GM10847 (cell line): Measurements from ENCODE around the gene VTI1A.

Experiments used
- POLR2A ChIP-seq: IDR thresholded peaks from 2 replicates; pipeline ENCODE4 v1.6.1; 2011; ENCODE audit not compliant: insufficient read length; ENCODE audit errors: extremely low read depth

VTI1A gene

DNA sequence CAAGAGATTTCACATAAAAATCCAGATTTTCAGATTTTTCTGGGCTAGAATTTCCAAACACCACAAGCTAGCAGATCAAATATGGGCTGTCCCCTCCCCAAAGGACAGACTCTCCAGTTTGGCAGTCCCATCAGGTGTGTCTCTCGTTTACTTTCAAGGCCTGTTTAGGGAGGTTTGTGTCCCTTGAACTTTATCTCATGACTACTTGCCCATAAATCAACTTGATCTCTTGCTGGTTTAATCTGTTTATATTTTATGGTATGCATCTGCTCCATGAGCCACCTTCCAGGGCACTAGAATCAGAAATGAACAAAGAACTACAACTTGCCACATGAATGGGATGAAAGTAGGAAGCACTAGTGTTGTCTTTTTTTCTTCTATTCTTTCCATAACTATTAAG lies 5.5 kb upstream of the VTI1A start:
- TF ChIP-seq POLR2A, result no peak

DNA sequence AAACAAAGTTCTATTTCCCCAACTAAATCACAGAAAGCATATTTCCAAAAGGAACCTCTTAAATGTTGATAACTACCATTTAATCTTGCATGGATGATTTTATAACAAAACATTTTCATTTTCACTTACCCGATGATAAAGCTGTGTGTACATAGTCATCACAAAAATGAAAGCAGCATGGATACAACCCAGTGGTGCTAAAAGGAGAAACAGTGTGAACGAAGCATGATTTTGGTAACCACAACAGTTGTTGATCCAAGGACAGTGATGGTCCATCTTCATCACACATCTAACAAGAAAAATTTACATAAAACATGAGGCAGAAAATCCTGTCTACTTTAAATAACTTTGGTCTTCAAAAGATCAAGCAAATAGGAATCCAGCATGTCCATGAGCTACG lies 5.0 kb upstream of the VTI1A start:
- no peak for TF ChIP-seq POLR2A

DNA sequence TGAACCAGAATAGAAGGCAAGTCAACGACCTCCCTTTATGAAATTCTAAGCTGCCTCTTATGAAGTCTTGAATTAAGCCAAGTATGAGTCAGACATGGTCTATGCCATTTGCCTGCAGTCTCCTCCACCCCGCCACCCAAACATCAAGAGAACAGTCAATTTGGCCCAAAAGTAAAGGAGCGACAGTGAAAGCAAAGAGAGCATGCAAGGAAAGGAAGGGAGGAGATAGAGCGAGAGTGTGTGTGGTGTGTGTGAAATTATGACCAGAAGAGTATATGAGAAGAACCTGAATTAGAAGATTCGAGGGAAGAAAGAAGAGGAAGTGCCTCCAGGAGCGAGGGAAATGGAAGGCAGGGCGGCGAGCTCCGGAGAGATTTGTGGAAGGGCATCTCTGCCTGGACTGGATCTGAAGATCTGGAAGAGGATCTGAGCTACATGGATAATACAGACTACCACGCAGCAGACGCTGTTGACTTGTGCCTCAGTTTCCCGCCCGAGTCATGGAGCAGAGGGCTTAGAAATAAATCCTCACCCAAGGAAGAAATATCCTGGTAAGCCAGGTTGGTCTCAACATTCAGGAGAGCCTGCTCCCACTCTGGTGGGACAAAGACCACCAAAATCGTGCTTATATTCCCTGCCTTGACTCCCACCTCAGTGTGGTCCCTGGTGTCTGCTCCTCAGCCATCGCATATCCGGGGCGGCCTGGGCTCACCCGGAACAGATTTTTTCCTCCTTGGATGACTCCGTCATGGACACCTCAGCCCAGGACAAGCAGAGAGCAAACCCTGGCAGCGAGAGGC lies 760 bp upstream of the VTI1A start:
- TF ChIP-seq POLR2A, result no peak

DNA sequence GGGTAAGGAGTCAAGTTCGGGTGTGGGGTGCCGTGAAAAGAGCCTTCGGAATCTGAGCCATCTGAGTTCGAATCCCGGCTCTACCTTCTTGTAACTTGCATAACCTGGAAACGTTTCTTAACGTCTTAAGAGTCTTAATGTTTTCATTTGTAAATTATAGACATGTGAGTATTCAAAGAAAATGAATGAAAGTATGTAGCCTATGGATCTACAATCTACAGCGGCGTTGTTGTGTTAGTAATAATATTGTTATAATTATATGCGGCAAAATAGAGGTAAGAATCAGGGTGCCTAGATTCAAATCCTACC lies 559 bp downstream of the VTI1A start:
- no peak for TF ChIP-seq POLR2A

DNA sequence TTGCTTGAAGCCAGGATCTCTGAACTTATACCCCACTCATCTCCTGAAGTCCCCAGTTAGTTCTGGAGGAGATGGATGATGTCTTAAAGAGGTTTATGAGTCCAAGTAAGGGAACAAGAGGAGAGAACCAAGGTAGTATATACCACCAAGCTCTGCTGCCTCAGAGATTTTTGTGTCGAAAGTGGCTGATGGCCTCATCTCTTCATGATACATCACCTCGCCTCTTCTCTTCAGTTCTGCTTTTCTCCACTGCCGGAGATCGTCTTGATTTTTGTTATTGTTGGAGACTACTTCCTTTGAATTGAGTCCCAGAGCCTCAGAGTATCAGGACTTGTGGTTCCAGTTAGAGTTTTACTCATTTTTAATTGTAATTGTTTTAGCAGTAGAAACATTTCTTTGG lies 1.9 kb downstream of the VTI1A start:
- TF ChIP-seq POLR2A, result no peak

DNA sequence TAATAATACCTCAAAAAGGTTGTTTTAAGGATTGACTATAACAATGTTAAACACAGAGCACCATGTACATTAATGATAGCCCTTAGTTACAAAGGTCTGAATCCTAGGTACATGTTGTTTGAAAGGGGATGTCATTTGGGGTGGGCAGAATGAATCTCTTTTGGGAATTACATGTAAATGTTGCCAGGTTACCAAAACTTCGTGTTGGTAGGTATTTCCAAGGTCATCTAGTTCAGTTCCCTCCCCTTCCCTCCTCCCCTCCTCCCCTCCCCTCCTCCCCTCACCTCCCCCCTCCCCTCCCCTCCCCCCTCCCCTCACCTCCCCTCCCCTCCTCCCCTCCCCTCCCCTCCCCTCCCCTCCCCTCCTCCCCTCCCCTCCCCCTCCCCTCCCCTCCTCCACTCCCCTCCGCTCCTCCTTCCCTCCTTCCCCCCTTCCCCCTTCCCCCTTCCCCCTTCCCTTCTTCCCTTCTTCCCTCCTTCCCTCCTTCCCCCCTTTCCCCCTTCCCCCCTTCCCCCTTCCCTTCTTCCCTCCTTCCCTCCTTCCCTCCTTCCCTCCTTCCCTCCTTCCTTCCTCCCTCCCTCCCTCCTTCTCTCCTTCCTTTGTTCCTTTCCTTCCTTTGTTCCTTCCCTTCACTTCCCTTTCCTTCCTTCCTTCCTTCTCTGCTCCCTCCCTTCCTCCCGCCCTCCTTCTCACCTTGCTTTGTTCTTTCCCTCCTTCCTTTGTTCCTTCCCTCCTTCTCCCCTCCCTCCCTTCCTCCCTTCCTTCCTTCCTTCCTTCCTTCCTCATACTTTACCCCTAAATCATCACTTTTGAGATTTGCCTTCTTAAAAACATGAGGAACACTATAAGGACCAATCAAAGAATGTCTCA lies 8.1 kb downstream of the VTI1A start:
- TF ChIP-seq POLR2A, result no peak

DNA sequence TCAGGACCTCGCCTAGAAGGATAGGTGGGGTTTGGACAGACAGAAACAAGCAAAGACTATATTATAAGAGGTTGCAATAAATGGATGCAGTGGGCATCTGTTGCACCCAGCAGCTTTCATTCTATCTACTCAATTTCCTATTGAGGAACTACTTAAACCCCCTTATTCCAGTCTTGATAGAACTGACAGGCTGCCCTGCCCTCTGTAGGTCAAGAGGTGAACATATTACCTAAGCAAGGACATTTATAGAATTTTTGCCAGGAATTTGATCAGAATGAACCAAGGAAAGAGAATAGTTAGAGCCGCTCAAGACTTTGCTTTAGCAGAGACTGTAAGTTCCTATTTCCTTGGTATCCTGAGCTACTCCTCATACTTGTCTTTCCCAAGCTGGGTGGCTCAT lies 9.5 kb downstream of the VTI1A start:
- TF ChIP-seq POLR2A, result no peak

DNA sequence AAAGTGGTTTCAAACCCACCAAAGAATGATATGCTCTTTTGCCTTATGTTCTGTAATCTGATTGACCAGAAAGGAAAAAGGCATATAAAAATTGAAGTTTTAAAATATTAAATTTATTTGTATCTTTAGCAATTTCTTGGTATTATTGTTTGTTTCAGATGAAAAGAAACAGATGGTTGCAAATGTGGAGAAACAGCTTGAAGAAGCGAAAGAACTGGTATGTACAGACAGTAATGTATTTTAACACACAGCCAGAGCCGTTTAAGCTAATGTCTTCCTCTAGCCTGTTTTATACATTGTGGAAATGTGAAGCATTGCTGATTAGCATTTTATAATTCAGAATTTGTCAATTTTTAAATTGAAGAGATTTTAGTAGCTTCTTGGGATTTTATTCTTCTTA lies 13.4 kb downstream of the VTI1A start:
- no peak for TF ChIP-seq POLR2A

DNA sequence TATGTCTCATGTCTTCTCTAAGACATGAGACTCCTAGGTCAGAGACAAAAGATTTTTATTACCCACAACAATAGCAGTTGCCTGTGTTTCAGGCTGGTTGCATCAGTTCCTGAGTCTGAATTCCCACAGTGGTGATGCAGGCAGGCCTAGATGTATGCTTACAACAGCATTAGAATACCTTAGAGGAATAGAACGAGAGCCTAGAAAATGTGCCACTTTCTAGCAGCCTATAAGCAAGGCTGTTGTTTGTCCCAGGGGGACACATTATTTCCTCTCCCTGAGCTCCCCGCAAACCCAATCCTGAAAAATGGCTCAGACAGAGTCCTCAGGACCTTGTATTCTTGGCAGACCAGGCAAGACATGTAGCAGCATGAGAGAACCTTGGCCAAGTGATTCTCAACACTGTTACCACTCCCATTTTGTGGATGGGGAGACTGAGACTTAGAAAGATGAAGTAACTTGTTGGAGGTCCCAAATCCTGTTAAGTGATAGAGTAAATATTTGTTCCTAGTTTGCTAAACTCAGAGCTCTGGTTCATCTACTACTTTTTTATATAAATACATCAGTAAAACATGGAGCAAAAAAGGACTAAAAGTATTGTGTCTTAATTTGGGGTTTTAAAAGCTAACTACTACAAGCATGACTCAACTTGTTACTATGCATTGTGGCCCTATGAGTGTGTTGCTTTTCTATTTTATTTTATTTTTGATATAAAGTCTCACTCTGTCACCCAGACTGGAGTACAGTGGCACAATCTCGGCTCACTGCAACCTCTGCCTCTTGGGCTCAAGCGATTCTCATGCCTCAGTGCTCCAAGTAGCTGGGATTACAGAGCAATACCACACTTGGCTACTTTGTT lies 14.2 kb downstream of the VTI1A start:
- TF ChIP-seq POLR2A, result no peak

DNA sequence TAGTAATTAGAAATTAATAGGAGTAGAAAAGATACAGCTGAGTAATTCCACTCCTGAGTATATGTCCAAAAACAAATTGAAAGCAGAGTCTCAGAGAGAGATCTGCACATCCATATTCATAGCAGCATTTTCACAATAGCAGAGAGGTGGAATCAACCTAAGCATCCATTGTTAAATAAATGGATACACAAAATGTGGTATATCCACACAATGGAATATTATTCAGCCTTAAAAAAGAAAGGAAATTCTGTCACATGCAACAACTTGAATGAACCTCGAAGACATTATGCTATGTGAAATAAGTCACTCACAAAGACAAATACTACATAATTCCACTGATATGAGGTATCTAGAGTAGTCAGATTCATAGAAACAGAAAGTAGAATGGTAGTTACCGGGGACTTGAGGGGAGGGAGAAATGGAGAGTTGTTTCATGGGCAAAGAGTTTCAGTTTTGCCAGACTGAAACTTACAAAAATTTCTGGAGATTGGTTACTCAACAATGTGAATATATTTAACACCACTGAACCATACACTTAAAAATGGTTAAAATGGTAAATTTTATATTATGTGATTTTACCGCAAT lies 18.4 kb downstream of the VTI1A start:
- TF ChIP-seq POLR2A, result no peak

DNA sequence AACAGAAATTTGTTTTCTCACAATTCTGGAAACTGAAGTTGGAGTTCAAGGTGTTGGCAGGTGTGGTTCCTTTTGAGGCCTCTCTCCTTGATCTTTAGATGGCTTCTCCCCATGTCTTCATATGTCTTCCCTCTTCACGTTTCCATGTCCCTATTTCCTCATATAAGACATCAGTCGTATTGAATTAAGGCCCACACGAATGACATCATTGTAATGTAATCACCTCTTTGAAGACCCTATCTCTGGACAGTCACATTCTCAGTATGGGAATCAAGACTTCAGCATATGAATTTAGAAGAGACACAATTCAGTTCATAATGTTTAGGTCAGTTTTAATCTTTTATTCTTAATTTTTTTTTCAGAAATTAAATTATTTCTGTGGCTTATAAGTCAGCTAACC lies 19.8 kb downstream of the VTI1A start:
- no peak for TF ChIP-seq POLR2A

DNA sequence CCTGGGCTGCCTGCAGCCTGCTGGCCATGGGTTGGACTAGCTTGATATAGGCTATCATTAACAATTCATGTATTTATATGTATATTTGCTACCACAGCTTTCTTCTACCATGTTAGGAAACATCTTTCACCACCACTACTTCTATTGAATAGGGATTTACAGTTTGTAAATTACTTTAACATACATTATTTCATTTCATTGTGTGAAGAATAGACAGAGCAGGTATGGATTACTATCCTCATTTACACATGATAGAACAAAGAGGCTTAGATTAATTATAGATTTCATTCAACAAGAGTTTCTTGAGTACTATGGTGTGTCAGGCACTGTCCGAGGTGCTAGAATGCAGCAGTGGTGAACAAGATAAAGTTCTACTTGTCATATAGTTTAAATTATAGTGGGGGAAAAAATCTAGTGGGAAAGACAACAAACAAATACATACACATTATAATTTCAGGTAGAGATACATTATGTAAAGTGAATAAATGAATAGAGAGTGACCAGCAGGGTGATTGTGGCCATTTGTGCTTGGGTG lies 20.6 kb downstream of the VTI1A start:
- no peak for TF ChIP-seq POLR2A

DNA sequence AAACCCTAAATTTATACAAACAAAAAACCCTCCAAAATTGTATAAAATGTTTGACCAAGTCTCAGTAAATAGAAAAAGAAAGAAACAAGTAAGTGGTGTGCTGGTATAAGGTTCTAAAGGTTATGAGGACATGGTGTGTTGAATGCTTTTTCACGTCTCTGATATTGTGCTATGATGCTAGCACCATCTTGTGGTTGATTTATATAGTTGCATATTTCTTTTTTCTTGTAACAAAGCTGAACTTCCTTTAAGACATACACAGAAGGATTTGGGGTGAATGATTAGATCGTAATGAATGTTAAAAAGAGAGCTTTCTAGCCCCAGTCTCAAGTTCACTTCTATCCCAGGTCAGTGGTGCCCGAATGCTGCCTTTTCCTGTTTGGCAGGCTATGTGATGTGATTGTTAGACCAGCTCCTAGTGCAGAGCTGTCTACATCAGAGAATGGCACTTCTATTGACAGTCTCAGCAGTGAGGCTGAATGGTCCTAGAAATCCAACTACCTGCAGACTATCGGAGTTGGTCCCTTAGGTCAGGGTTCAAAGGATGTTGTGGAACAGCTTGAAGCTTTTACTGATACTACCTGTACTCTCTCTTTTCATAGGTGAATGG lies 25.0 kb downstream of the VTI1A start:
- no peak for TF ChIP-seq POLR2A

DNA sequence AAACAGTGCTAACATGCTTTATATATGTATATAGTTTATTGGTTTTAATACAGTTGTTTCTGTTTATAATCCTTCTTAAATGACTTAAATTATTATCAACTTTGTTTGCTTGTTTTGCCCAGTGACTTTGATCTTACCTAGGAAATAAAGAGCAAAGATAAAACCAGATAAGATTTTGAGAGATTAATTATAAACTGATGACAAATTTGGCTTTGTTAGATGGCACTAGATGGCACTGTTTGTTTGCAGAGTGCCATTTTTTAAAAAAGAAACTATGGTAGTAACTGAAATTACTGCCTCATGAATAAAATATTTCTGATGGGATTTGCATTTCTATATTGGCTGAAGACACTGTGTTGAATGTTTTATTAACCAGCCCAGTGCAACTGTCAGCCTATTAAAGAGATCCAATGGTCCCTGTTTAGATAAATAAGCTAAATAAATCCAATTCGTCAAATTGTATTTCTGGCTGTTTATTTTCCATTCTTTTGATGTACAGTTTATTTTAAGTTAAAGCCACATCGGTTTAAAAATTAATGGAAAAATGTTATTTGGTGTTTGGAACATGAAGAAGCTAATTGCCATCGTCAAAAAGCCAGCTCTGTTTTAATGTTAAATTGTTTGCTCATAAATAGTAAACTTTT lies 28.7 kb downstream of the VTI1A start:
- no peak for TF ChIP-seq POLR2A
